Measurements from ENCODE around the gene TNFRSF18.

TNFRSF18 gene

GRCh38 chr1:1221887-1222574 is 15.6 kb upstream of the TNFRSF18 start:
- Histone ChIP-seq H3K9ac (ENCODE audit: low read length) (no peak overlapping the region), H3K4me2 (ENCODE audit: low read depth, low read length) (no peak overlapping the region), H3K27ac (ENCODE audit: low read length) (no peak overlapping the region), H3K4me3 (ENCODE audit: low read length) (no peak overlapping the region), H4K20me1 (ENCODE audit: insufficient read depth, low read length) (no peaks in the 10 kb centered on the region), H3K9me2 (replicated peaks; ENCODE audit: insufficient read depth, low read length) (no peaks in the 10 kb centered on the region), H3K36me3 (replicated peaks; ENCODE audit: insufficient read depth, low read length) (peaks cover 7% of the 10 kb centered on the region), H3K4me1 (ENCODE audit: low read length) (no peaks in the 10 kb centered on the region), H3K9me3 (replicated peaks; ENCODE audit: insufficient read depth, low read length) (no peaks in the 10 kb centered on the region), H3K27me3 (replicated peaks; ENCODE audit: insufficient read depth, low read length) (no peaks in the 10 kb centered on the region), H3F3A (ENCODE audit: insufficient read depth, low read length) (no peaks in the 10 kb centered on the region), H3K79me2 (ENCODE audit: low read length) (peaks cover 26% of the 10 kb centered on the region), H2AFZ (ENCODE audit: low read length) (no peak overlapping the region)
- TF ChIP-seq CTCF (IDR thresholded peaks at IDR 0.05; ENCODE audit: low read length) = no peak
- no peak for TF ChIP-seq EZH2phosphoT487 (IDR thresholded peaks at IDR 0.05; ENCODE audit: low read length)
- no peak for TF ChIP-seq EZH2 (optimal IDR thresholded peaks at IDR 0.05; ENCODE audit: low read depth, low read length)
- DNase-seq = no peak

GRCh38 chr1:1220197-1220596 is 13.8 kb upstream of the TNFRSF18 start:
- TF ChIP-seq EZH2 (optimal IDR thresholded peaks at IDR 0.05; ENCODE audit: low read depth, low read length) (no peak), CTCF (IDR thresholded peaks at IDR 0.05; ENCODE audit: low read length) (no peak), EZH2phosphoT487 (IDR thresholded peaks at IDR 0.05; ENCODE audit: low read length) (no peak)
- DNase-seq = no peak
- Histone ChIP-seq H3K4me1 (ENCODE audit: low read length) (no peaks in the 10 kb centered on the region), H3K9ac (ENCODE audit: low read length) (no peak overlapping the region), H3F3A (ENCODE audit: insufficient read depth, low read length) (0 out of 2 replicates have a peak, but pooled peaks cover 2% of the 10 kb centered on the region), H4K20me1 (ENCODE audit: insufficient read depth, low read length) (no peaks in the 10 kb centered on the region), H3K9me3 (replicated peaks; ENCODE audit: insufficient read depth, low read length) (no peaks in the 10 kb centered on the region), H2AFZ (ENCODE audit: low read length) (no peak overlapping the region), H3K36me3 (replicated peaks; ENCODE audit: insufficient read depth, low read length) (peaks cover 7% of the 10 kb centered on the region), H3K27ac (ENCODE audit: low read length) (no peak overlapping the region), H3K9me2 (replicated peaks; ENCODE audit: insufficient read depth, low read length) (no peaks in the 10 kb centered on the region), H3K79me2 (ENCODE audit: low read length) (peaks cover 8% of the 10 kb centered on the region), H3K4me2 (ENCODE audit: low read depth, low read length) (no peak overlapping the region), H3K4me3 (ENCODE audit: low read length) (no peak overlapping the region), H3K27me3 (replicated peaks; ENCODE audit: insufficient read depth, low read length) (no peaks in the 10 kb centered on the region)

- Histone ChIP-seq H3K27me3 (replicated peaks; ENCODE audit: insufficient read depth, low read length) (no peaks in the 10 kb centered on the region), H4K20me1 (ENCODE audit: insufficient read depth, low read length) (no peaks in the 10 kb centered on the region), H3K79me2 (ENCODE audit: low read length) (no peaks in the 10 kb centered on the region), H3K36me3 (replicated peaks; ENCODE audit: insufficient read depth, low read length) (peaks cover 7% of the 10 kb centered on the region), H3K4me3 (ENCODE audit: low read length) (no peak overlapping the region), H3K9ac (ENCODE audit: low read length) (no peak overlapping the region), H3K27ac (ENCODE audit: low read length) (no peak overlapping the region), H3K4me2 (ENCODE audit: low read depth, low read length) (no peak overlapping the region), H3F3A (ENCODE audit: insufficient read depth, low read length) (0 out of 2 replicates have a peak, but pooled peaks cover 2% of the 10 kb centered on the region), H3K9me3 (replicated peaks; ENCODE audit: insufficient read depth, low read length) (no peaks in the 10 kb centered on the region), H3K9me2 (replicated peaks; ENCODE audit: insufficient read depth, low read length) (no peaks in the 10 kb centered on the region), H3K4me1 (ENCODE audit: low read length) (no peaks in the 10 kb centered on the region), H2AFZ (ENCODE audit: low read length) (no peak overlapping the region)
- no peak for TF ChIP-seq CTCF (IDR thresholded peaks at IDR 0.05; ENCODE audit: low read length)
- TF ChIP-seq EZH2phosphoT487 (IDR thresholded peaks at IDR 0.05; ENCODE audit: low read length) = no peak
- no peak for TF ChIP-seq EZH2 (optimal IDR thresholded peaks at IDR 0.05; ENCODE audit: low read depth, low read length)
- DNase-seq = no peak
These were observed 12.9 kb upstream of the TNFRSF18 start for GRCh38 chr1:1219341-1219740.
